Panc1 (cell line): ENCODE data around the gene HCFC1R1.

Experiments
- POLR2AphosphoS5 ChIP-seq: IDR thresholded peaks from 2 replicates; pipeline ENCODE4 v1.6.1; 2012; ENCODE audit warnings: mild to moderate bottlenecking, low read depth, low read length, moderate library complexity
- SIN3A ChIP-seq: IDR thresholded peaks from 2 replicates; pipeline ENCODE4 v1.6.1; 2012; ENCODE audit warnings: low read depth, mild to moderate bottlenecking, low read length, moderate library complexity, borderline replicate concordance; ENCODE audit not compliant: insufficient read depth
- TF ChIP-seq, protein P1 (sequence below): fragments of 450-650 bp; IDR thresholded peaks from 2 replicates; pipeline ENCODE4 v1.5.1; 2017; ENCODE audit warnings: mild to moderate bottlenecking
- TF ChIP-seq, protein P2 (sequence below), 2 experiments: IDR thresholded peaks; 2 replicates each; pipeline ENCODE4 v1.6.1; 2011 to 2012; ENCODE audit warnings: low read depth in 2 of 2, control low read depth in 1 of 2, low read length in 1 of 2, mild to moderate bottlenecking in 1 of 2, moderate library complexity in 1 of 2; ENCODE audit not compliant: insufficient read depth in 1 of 2

DNA sequence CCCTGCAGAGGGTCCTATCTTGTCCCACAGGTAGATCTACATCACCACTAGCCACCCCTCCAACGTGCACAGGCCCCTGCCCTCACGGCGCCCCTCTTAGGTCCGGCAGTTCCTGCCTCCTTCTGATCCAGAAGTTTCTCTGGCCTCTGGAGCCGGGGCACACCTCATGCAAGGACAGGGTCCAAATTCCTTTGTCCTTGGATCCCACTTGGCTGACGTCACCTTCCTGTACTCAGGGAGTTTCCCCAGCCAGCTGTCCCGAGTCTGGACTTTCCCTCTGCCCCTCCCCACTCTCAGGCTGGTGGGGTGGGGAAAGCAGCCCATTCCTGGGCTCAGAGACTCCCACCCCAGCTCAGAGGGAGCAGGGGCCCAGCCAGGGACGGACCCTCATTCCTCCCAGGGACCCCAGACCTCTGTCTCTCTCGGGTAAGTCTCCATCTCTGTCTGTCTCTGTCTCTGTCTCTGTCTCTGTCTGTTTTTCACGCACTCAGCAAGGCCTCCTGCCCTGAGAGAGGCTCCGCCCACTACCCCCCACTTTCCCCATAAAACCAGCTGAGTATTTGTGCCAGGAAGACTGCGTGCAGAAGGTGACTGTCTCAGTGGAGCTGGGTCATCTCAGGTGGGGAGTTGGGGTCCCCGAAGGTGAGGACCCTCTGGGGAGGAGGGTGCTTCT, 41.5 kb upstream of the HCFC1R1 start, which contains the start of gene IL32:
- TF ChIP-seq, protein P1, sequence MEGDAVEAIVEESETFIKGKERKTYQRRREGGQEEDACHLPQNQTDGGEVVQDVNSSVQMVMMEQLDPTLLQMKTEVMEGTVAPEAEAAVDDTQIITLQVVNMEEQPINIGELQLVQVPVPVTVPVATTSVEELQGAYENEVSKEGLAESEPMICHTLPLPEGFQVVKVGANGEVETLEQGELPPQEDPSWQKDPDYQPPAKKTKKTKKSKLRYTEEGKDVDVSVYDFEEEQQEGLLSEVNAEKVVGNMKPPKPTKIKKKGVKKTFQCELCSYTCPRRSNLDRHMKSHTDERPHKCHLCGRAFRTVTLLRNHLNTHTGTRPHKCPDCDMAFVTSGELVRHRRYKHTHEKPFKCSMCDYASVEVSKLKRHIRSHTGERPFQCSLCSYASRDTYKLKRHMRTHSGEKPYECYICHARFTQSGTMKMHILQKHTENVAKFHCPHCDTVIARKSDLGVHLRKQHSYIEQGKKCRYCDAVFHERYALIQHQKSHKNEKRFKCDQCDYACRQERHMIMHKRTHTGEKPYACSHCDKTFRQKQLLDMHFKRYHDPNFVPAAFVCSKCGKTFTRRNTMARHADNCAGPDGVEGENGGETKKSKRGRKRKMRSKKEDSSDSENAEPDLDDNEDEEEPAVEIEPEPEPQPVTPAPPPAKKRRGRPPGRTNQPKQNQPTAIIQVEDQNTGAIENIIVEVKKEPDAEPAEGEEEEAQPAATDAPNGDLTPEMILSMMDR: no peak
- TF ChIP-seq SIN3A (no peak), POLR2AphosphoS5 (no peak)
- TF ChIP-seq, protein P2, sequence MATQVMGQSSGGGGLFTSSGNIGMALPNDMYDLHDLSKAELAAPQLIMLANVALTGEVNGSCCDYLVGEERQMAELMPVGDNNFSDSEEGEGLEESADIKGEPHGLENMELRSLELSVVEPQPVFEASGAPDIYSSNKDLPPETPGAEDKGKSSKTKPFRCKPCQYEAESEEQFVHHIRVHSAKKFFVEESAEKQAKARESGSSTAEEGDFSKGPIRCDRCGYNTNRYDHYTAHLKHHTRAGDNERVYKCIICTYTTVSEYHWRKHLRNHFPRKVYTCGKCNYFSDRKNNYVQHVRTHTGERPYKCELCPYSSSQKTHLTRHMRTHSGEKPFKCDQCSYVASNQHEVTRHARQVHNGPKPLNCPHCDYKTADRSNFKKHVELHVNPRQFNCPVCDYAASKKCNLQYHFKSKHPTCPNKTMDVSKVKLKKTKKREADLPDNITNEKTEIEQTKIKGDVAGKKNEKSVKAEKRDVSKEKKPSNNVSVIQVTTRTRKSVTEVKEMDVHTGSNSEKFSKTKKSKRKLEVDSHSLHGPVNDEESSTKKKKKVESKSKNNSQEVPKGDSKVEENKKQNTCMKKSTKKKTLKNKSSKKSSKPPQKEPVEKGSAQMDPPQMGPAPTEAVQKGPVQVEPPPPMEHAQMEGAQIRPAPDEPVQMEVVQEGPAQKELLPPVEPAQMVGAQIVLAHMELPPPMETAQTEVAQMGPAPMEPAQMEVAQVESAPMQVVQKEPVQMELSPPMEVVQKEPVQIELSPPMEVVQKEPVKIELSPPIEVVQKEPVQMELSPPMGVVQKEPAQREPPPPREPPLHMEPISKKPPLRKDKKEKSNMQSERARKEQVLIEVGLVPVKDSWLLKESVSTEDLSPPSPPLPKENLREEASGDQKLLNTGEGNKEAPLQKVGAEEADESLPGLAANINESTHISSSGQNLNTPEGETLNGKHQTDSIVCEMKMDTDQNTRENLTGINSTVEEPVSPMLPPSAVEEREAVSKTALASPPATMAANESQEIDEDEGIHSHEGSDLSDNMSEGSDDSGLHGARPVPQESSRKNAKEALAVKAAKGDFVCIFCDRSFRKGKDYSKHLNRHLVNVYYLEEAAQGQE (IDR thresholded peaks at IDR 0.05; ENCODE audit: insufficient read depth in 1 of 2, low read depth in 2 of 2, low read length in 1 of 2): no peak
